Mesothelial cell of epicardium (in vitro differentiated cells): ENCODE results near the gene SLC38A6. TPM values are rescaled to one million over a fixed set of nuclear protein-coding genes. Genes with fewer than 3 reads are reported as not detected.

Experiments used
- DNase-seq, 2 experiments: peaks; one replicate each; pipeline ENCODE4 v3.0.0; 2021; ENCODE audit warnings: low spot score in 2 of 2; ENCODE audit not compliant: unreplicated experiment in 2 of 2
- H3K27ac Mint-ChIP-seq: 2 replicates; pipeline ENCODE4 v1.8.0; 2021; ENCODE audit warnings: mixed read lengths
- H3K27me3 Mint-ChIP-seq: 2 replicates; pipeline ENCODE4 v1.8.0; 2021; ENCODE audit warnings: low read depth, mixed read lengths
- H3K36me3 Mint-ChIP-seq: 2 replicates; pipeline ENCODE4 v1.8.0; 2021; ENCODE audit warnings: mixed read lengths
- H3K4me1 Mint-ChIP-seq: 2 replicates; pipeline ENCODE4 v1.8.0; 2021; ENCODE audit warnings: mixed read lengths
- H3K4me3 Mint-ChIP-seq: 2 replicates; pipeline ENCODE4 v1.8.0; 2021; ENCODE audit warnings: mild to moderate bottlenecking, moderate library complexity, mixed read lengths
- H3K9me3 Mint-ChIP-seq: 2 replicates; pipeline ENCODE4 v1.8.0; 2021; ENCODE audit warnings: mixed read lengths
- total RNA-seq: library from RNA; stranded (reverse); gene quantifications from 3 replicates; pipeline ENCODE4 v1.2.1, GENCODE V29; 2021
- TF ChIP-seq, protein P1 (sequence below): fragments of 200-600 bp; sonication (generic); IDR thresholded peaks from one replicate; pipeline ENCODE4 v1.5.0; 2021; ENCODE audit warnings: antibody characterized with exemption; ENCODE audit not compliant: unreplicated experiment

The SLC38A6 gene
- 13.6 to 17.1 TPM (median 16.9 TPM) in 3 replicates for total RNA-seq

DNA sequence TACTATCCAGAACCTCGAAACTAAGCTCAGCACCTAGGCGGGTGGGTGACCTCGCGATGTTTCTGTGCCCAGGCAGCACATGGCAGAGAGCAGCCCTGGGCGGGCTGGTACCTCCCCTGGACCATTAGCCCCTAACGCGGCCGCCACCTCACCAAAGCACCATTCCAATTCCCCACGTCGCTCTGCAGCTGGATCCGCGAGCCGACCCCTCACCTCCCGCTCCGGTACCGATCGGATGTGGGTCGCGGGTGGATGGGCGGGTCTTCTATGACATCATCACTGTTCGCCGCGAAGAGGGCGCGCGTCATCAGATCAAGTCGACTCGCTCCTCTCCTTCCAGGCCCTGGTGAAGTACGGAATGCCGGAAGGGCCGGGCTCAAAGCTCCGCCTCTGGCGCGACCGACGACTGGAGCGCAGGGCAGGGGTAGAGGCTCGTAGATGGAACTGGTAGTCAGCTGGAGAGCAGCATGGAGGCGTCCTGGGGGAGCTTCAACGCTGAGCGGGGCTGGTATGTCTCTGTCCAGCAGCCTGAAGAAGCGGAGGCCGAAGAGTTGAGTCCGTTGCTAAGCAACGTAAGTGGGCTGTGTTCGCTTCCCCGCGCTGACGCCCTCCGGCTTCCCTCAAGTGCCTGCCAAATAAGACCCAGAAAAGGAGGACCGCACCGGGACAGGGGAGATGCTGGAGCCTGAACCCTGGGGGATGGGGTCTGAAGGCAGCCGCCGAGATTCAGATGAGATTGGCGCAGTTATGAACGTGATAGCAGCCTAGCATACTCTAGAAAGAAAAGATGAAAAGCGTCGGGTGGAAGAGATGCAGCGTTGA, at the start of gene SLC38A6, which contains the start of gene TRMT5:
TSS of gene SLC38A6 (plus strand) at position 435 of the 822 bp plus-strand sequence. CDS start at position 468, 33 bp downstream.
TSS of gene TRMT5 (minus strand) at position 269 of the 822 bp plus-strand sequence. CDS start at position 163, 106 bp downstream.
- peak; percentile 77 to 90 for DNase-seq
- no peaks in the 10 kb centered on the region for H3K9me3 Mint-ChIP-seq
- H3K36me3 Mint-ChIP-seq = peaks cover 11% of the 10 kb centered on the region
- no peak within 1 kb of the TSS for H3K27ac Mint-ChIP-seq
- H3K27me3 Mint-ChIP-seq = no peaks in the 10 kb centered on the region
- peaks cover 14% of the 10 kb centered on the region for H3K4me1 Mint-ChIP-seq
- TF ChIP-seq, protein P1, sequence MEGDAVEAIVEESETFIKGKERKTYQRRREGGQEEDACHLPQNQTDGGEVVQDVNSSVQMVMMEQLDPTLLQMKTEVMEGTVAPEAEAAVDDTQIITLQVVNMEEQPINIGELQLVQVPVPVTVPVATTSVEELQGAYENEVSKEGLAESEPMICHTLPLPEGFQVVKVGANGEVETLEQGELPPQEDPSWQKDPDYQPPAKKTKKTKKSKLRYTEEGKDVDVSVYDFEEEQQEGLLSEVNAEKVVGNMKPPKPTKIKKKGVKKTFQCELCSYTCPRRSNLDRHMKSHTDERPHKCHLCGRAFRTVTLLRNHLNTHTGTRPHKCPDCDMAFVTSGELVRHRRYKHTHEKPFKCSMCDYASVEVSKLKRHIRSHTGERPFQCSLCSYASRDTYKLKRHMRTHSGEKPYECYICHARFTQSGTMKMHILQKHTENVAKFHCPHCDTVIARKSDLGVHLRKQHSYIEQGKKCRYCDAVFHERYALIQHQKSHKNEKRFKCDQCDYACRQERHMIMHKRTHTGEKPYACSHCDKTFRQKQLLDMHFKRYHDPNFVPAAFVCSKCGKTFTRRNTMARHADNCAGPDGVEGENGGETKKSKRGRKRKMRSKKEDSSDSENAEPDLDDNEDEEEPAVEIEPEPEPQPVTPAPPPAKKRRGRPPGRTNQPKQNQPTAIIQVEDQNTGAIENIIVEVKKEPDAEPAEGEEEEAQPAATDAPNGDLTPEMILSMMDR = no peak
- H3K4me3 Mint-ChIP-seq = no peak within 1 kb of the TSS

DNA sequence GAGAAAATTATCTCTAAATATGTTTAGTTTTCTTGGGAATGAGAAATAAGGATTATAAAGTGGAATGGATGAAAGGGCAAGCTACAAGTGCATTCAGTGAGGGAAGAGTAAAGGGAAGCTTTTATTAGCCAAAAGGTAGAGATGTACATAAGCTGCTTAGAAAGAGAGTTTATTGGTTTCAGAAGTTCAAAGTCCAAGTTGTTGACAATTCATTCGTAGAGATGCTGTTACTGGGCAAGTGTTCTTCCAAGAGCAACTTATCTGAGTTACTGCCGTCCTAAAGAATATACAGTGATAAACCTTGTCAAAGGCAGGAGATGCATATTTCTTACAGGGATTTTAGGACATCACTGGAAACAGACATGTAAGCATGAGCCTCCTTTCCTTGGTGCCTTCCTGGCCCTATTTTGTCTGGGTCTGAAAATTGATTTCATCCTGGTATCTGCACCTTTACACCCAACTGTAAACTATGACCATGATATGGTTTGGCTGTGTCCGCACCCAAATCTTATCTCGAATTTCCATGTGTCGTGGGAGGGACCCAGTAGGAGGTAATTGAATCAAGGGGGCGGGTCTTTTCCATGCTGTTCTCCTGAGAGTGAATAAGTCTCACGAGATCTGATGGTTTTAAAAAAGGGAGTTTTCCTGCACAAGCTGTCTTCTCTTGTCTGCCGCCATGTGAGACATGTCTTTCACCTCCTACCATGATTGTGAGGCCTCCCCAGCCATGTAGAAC, 47.0 kb upstream of the SLC38A6 start:
- H3K4me3 Mint-ChIP-seq = no peak overlapping the region
- H3K9me3 Mint-ChIP-seq = peaks cover 2% of the 10 kb centered on the region
- peaks cover 10% of the 10 kb centered on the region for H3K36me3 Mint-ChIP-seq
- DNase-seq = no peak
- H3K4me1 Mint-ChIP-seq = peaks cover 12% of the 10 kb centered on the region
- TF ChIP-seq, protein P1 = no peak
- no peaks in the 10 kb centered on the region for H3K27me3 Mint-ChIP-seq
- H3K27ac Mint-ChIP-seq = no peak overlapping the region

DNA sequence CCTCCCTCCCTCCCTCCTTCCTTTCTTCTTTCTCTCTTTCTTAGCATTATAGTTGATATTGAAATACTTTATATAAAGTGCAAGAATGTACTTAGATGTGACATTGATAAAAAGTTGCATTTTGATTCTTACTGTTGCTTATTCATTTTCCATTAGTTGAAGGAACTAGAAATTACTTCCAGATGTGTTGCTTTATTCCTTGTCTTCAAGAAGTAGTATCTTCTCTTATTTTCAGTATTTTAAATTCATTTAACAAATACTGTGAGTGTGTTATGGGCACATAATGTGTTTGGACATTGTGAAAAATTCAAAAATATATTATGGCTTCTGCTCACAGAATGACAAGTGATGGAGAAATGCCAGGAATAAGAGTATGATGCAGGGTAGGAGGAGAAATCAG, 45.7 kb upstream of the SLC38A6 start:
- TF ChIP-seq, protein P1 = no peak
- peaks cover 8% of the 10 kb centered on the region for H3K9me3 Mint-ChIP-seq

DNA sequence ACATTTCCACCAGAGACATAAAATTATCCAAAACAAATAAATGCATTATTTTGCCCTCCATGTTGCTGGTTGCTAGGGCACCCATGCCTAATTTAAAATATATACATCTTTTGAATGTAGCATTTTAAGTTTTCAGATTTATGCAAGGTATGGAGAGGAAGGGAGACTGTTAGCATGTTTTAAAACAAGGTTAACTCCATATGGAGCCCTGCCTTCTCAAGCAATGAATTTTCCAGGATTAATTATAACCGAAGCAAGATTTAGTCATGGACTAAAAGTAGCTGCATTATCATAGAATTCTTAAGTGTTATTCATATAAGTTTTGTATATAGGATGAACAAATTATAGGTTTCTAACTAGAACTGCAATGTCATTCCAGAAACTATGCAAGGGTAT, 37.4 kb upstream of the SLC38A6 start:
- Mint-ChIP-seq H3K9me3 (peaks cover 8% of the 10 kb centered on the region), H3K36me3 (peaks cover 20% of the 10 kb centered on the region), H3K27me3 (no peaks in the 10 kb centered on the region), H3K4me1 (peaks cover 15% of the 10 kb centered on the region), H3K4me3 (no peak overlapping the region), H3K27ac (peak overlapping the region; percentile 12)
- TF ChIP-seq, protein P1 = no peak
- DNase-seq = no peak

More for the DNA sequence above, 45.7 kb upstream of the SLC38A6 start:
- DNase-seq = no peak
- peaks cover 16% of the 10 kb centered on the region for H3K36me3 Mint-ChIP-seq
- no peak overlapping the region for H3K27ac Mint-ChIP-seq
- peaks cover 12% of the 10 kb centered on the region for H3K4me1 Mint-ChIP-seq
- no peaks in the 10 kb centered on the region for H3K27me3 Mint-ChIP-seq
- H3K4me3 Mint-ChIP-seq = no peak overlapping the region

DNA sequence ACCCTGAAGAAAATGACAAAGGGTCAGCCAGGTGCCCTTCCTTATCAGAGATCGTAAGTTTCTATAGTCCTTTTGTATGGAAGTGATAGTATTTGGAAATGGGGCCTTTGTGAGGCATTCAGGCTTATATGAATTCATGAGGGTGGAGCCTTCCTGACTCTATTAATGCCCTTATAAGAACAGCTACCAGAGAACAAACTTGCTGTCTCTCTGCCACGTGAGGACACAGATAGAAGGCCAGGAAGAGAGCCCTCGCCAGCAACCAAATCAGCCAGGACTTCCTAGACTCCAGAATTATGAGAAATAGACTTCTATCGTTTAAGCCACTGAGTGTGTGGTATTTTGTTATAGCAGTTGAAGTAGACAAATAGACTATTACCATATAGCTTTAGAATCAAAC, 36.8 kb upstream of the SLC38A6 start:
- H3K4me1 Mint-ChIP-seq = peaks cover 15% of the 10 kb centered on the region
- peaks cover 15% of the 10 kb centered on the region for H3K36me3 Mint-ChIP-seq
- no peak overlapping the region for H3K27ac Mint-ChIP-seq
- DNase-seq = no peak
- TF ChIP-seq, protein P1 = no peak
- no peak overlapping the region for H3K4me3 Mint-ChIP-seq
- H3K27me3 Mint-ChIP-seq = no peaks in the 10 kb centered on the region
- peaks cover 6% of the 10 kb centered on the region for H3K9me3 Mint-ChIP-seq
